ENCODE results near the gene TMEM255B. TPM values are rescaled to one million over a fixed set of nuclear protein-coding genes. Genes with fewer than 3 reads are reported as not detected.

The TMEM255B gene
- total RNA-seq, 1 experiment from 2014 or later: 7.7 TPM

- Histone ChIP-seq H3K9ac (ENCODE audit: low read length) (no peak overlapping the region), H3K27ac (ENCODE audit: low read depth, low read length) (no peak overlapping the region), H3K4me3 (replicated peaks in 1 of 2; ENCODE audit: low read depth in 1 of 2, low read length in 2 of 2) (no peak overlapping the region), H3K9me3 (ENCODE audit: control insufficient read depth in 1 of 2, insufficient read depth in 1 of 2, low read depth in 1 of 2, low read length in 2 of 2) (peaks cover 0 to 5% of the 10 kb centered on the region in 2 experiments; a peak in 2 of 4 replicates), H2AFZ (ENCODE audit: low read depth, low read length, poor library complexity, severe bottlenecking) (no peak overlapping the region), H3K36me3 (ENCODE audit: control insufficient read depth in 1 of 2, insufficient read depth in 2 of 2, low read length in 2 of 2) (no peaks in the 10 kb centered on the region), H3K4me2 (ENCODE audit: low read length) (no peak overlapping the region), H3K27me3 (ENCODE audit: insufficient read depth, low read length) (no peaks in the 10 kb centered on the region), H3K79me2 (ENCODE audit: insufficient read depth, low read length) (no peaks in the 10 kb centered on the region), H3K9me2 (ENCODE audit: insufficient read depth) (no peaks in the 10 kb centered on the region), H3K4me1 (ENCODE audit: control insufficient read depth in 1 of 2, insufficient read depth in 2 of 2, low read length in 2 of 2) (peaks cover 2 to 6% of the 10 kb centered on the region in 2 experiments; a peak in 2 of 4 replicates), H4K20me1 (ENCODE audit: insufficient read depth) (no peaks in the 10 kb centered on the region)
- ATAC-seq (no peak), DNase-seq (ENCODE audit: low read depth, low spot score) (no peak)
- ChIA-PET CTCF (no interaction called here), POLR2A (no interaction called here), RAD21 (ENCODE audit: low non-redundant PET in 1 of 2, low total read pairs in 2 of 2, uncharacterized antibody in 2 of 2, unreplicated experiment in 2 of 2) (no interaction called here)
- no TSS peak for BruUV-seq (replicated peaks)
- TF ChIP-seq SP1 (IDR thresholded peaks at IDR 0.05; ENCODE audit: low read depth) (no peak), CEBPB (IDR thresholded peaks at IDR 0.05; ENCODE audit: low read depth) (no peak), JUND (IDR thresholded peaks at IDR 0.05) (no peak), RAD21 (IDR thresholded peaks at IDR 0.05; ENCODE audit: low read depth) (no peak), POLR2AphosphoS5 (IDR thresholded peaks at IDR 0.05; ENCODE audit: low read depth, low read length) (no peak), CTCF (IDR thresholded peaks at IDR 0.05 in 2 of 3, conservative IDR thresholded peaks at IDR 0.05 in 1 of 3; ENCODE audit: borderline replicate concordance in 1 of 3, insufficient read depth in 1 of 3, low read depth in 2 of 3, low read length in 2 of 3) (no peak)
- intact Hi-C loops (cut with micrococcal nuclease): no loop called here
Measured at GRCh38 chr13:113729187-113730019, 29.6 kb upstream of the TMEM255B start.

GRCh38 chr13:113730258-113730691 lies 28.8 kb upstream of the TMEM255B start:
- ChIA-PET POLR2A (no interaction called here), RAD21 (ENCODE audit: low non-redundant PET in 1 of 2, low total read pairs in 2 of 2, uncharacterized antibody in 2 of 2, unreplicated experiment in 2 of 2) (no interaction called here), CTCF (no interaction called here)
- Histone ChIP-seq H3K9me3 (ENCODE audit: control insufficient read depth in 1 of 2, insufficient read depth in 1 of 2, low read depth in 1 of 2, low read length in 2 of 2) (peaks cover 0 to 5% of the 10 kb centered on the region in 2 experiments; a peak in 2 of 4 replicates), H3K4me3 (replicated peaks in 1 of 2; ENCODE audit: low read depth in 1 of 2, low read length in 2 of 2) (no peak overlapping the region), H3K79me2 (ENCODE audit: insufficient read depth, low read length) (no peaks in the 10 kb centered on the region), H3K36me3 (ENCODE audit: control insufficient read depth in 1 of 2, insufficient read depth in 2 of 2, low read length in 2 of 2) (no peaks in the 10 kb centered on the region), H3K4me2 (ENCODE audit: low read length) (no peak overlapping the region), H2AFZ (ENCODE audit: low read depth, low read length, poor library complexity, severe bottlenecking) (no peak overlapping the region), H3K4me1 (ENCODE audit: control insufficient read depth in 1 of 2, insufficient read depth in 2 of 2, low read length in 2 of 2) (no peaks in the 10 kb centered on the region), H3K27ac (ENCODE audit: low read depth, low read length) (no peak overlapping the region), H4K20me1 (ENCODE audit: insufficient read depth) (no peaks in the 10 kb centered on the region), H3K27me3 (ENCODE audit: insufficient read depth, low read length) (no peaks in the 10 kb centered on the region), H3K9ac (ENCODE audit: low read length) (no peak overlapping the region), H3K9me2 (ENCODE audit: insufficient read depth) (no peaks in the 10 kb centered on the region)
- intact Hi-C loops (cut with micrococcal nuclease): no loop called here
- no TSS peak for BruUV-seq (replicated peaks)
- DNase-seq (ENCODE audit: low read depth, low spot score) (no peak), ATAC-seq (no peak)
- TF ChIP-seq EZH2phosphoT487 (IDR thresholded peaks at IDR 0.05; ENCODE audit: borderline replicate concordance) (no peak), ELF1 (IDR thresholded peaks at IDR 0.05; ENCODE audit: borderline replicate concordance, low read depth) (no peak), FOSL1 (IDR thresholded peaks at IDR 0.05; ENCODE audit: low read depth) (no peak), ZNF274 (IDR thresholded peaks at IDR 0.05; ENCODE audit: low read depth, low read length) (no peak), RAD21 (IDR thresholded peaks at IDR 0.05; ENCODE audit: low read depth) (no peak), ZFX (IDR thresholded peaks at IDR 0.05) (no peak), CBX3 (IDR thresholded peaks at IDR 0.05; ENCODE audit: low read depth) (no peak), SP1 (IDR thresholded peaks at IDR 0.05; ENCODE audit: low read depth) (no peak), ATF3 (IDR thresholded peaks at IDR 0.05) (no peak), MAX (IDR thresholded peaks at IDR 0.05) (no peak), EGR1 (IDR thresholded peaks at IDR 0.05; ENCODE audit: low read depth) (no peak), CTCF (IDR thresholded peaks at IDR 0.05 in 2 of 3, conservative IDR thresholded peaks at IDR 0.05 in 1 of 3; ENCODE audit: borderline replicate concordance in 1 of 3, insufficient read depth in 1 of 3, low read depth in 2 of 3, low read length in 2 of 3) (no peak), EZH2 (IDR thresholded peaks at IDR 0.05) (no peak)
